ENCODE data around the gene CAST. TPM values are rescaled to one million over a fixed set of nuclear protein-coding genes. Genes with fewer than 3 reads are reported as not detected.
"Not testable (repeated sequence)": the region's sequence is repeated elsewhere in the genome, so short reads cannot be mapped to it uniquely, and the experiment has no call there.

The CAST gene
- total RNA-seq, 4 donors from 2014 or later: 321 to 971 (median 445) TPM

DNA sequence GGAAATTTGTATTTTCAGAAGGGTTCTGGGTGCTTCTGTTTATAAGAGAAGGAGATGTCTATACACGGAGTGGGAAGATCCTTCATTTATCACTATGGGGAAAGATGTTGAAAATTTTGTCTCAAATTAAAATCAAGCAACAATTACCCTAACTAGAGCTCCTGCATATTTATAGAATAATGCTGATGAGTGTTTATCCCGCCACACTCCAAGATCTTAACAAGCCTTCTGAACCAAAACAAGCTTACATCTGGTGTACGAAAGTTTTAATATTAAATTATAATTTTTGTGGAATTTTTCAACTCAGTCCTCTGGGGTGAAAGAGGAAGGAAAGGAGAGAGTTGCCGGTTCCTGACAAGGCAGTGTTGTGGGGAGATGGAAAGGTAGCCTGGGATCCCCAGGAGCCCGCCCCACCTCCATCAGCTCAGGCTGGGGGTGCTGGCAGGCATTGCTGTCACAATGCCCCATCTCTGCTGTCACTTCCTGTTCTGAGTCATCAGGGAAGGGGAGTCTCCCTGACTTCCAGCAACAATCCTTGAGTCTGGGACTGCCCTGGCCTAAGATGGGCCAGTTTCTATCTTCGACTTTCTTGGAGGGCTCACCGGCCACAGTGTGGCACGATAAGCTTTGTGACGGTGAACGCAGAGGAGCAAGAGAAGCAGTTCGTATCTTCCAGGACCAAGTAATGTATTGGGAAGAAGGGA is 81.0 kb downstream of the CAST start:
- Histone ChIP-seq H3K4me1 (peaks cover 11 to 14% of the 10 kb centered on the region in 2 donors), H3K27me3 (no peaks in the 10 kb centered on the region), H3K36me3 (peaks cover 8 to 95% of the 10 kb centered on the region in 2 donors), H3K4me3 (no peak overlapping the region), H3K9me3 (no peaks in the 10 kb centered on the region), H3K27ac (peak overlapping the region; percentile 71 to 79 (median 77))
- intact Hi-C loops (cut with DNase I; ENCODE audit: low total_unique reads) (no loop called here), in situ Hi-C loops (cut with MboI; ENCODE audit: low sequenced_read_pairs in 4 of 4) (loop anchor here in 1 of 4 donors (10.0 kb wide), 1 partner anchor 422 kb away; no protein-coding TSS in a partner anchor)
- ATAC-seq (peak; percentile 20 to 40), DNase-seq (no peak)
- TF ChIP-seq, protein P1, sequence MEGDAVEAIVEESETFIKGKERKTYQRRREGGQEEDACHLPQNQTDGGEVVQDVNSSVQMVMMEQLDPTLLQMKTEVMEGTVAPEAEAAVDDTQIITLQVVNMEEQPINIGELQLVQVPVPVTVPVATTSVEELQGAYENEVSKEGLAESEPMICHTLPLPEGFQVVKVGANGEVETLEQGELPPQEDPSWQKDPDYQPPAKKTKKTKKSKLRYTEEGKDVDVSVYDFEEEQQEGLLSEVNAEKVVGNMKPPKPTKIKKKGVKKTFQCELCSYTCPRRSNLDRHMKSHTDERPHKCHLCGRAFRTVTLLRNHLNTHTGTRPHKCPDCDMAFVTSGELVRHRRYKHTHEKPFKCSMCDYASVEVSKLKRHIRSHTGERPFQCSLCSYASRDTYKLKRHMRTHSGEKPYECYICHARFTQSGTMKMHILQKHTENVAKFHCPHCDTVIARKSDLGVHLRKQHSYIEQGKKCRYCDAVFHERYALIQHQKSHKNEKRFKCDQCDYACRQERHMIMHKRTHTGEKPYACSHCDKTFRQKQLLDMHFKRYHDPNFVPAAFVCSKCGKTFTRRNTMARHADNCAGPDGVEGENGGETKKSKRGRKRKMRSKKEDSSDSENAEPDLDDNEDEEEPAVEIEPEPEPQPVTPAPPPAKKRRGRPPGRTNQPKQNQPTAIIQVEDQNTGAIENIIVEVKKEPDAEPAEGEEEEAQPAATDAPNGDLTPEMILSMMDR (IDR thresholded peaks at IDR 0.05 in 4 of 5, conservative IDR thresholded peaks at IDR 0.05 in 1 of 5): no peak
- TF ChIP-seq POLR2A (IDR thresholded peaks at IDR 0.05): peak in 1 of 2 donors; percentile 10

DNA sequence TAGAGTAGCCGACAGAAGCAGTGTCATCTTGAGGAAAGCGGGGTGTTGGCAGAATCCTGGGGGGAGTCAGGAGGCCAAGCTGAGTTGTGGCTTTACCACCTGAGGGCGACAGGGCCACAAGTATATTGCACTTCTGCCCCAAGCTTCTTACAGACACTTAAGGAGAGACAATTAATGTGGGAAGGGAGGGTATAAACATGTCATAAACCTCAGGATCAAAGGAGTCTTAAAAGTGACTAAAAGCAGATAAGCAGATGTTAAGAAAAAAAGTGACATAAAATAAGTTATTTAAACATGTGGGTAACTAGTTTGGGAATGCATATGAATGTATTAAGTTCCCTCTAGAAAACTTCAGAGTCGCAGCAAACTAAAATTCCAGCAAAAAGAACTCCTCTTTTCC is 81.6 kb downstream of the CAST start:
- no peak for ATAC-seq
- Histone ChIP-seq H3K9me3 (no peaks in the 10 kb centered on the region), H3K36me3 (peaks cover 8 to 94% of the 10 kb centered on the region in 2 donors), H3K4me3 (no peak overlapping the region), H3K27ac (peak overlapping the region; percentile 71 to 79 (median 77)), H3K4me1 (peaks cover 11 to 15% of the 10 kb centered on the region in 2 donors), H3K27me3 (no peaks in the 10 kb centered on the region)
- intact Hi-C loops (cut with DNase I; ENCODE audit: low total_unique reads) (no loop called here), in situ Hi-C loops (cut with MboI; ENCODE audit: low sequenced_read_pairs in 4 of 4) (loop anchor here in 1 of 4 donors (10.0 kb wide), 1 partner anchor 421 kb away; no protein-coding TSS in a partner anchor)
- TF ChIP-seq, protein P1 (IDR thresholded peaks at IDR 0.05 in 4 of 5, conservative IDR thresholded peaks at IDR 0.05 in 1 of 5): no peak
- TF ChIP-seq POLR2A (IDR thresholded peaks at IDR 0.05): no peak
- DNase-seq: no peak

- in situ Hi-C loops (cut with MboI; ENCODE audit: low sequenced_read_pairs in 4 of 4): loop anchor here in 1 of 4 donors (10.0 kb wide), 1 partner anchor 421 kb away; no protein-coding TSS in a partner anchor
- Histone ChIP-seq H3K4me1 (peaks cover 11 to 15% of the 10 kb centered on the region in 2 donors), H3K27ac (peak overlapping the region; percentile 71 to 79 (median 77)), H3K36me3 (peaks cover 4 to 94% of the 10 kb centered on the region in 2 donors)
- ATAC-seq; H3K27me3 ChIP-seq; DNase-seq; H3K9me3 ChIP-seq; intact Hi-C loops (cut with DNase I; ENCODE audit: low total_unique reads); H3K4me3 ChIP-seq: not testable (repeated sequence)
Observed at GRCh38 chr5:96744218-96744617, 82.0 kb downstream of the CAST start.

GRCh38 chr5:96745025-96745424 is 82.8 kb downstream of the CAST start:
- intact Hi-C loops (cut with DNase I; ENCODE audit: low total_unique reads) (no loop called here), in situ Hi-C loops (cut with MboI; ENCODE audit: low sequenced_read_pairs in 4 of 4) (loop anchor here in 1 of 4 donors (10.0 kb wide), 1 partner anchor 420 kb away; no protein-coding TSS in a partner anchor)
- Histone ChIP-seq H3K27me3 (no peaks in the 10 kb centered on the region), H3K4me1 (peaks cover 11 to 15% of the 10 kb centered on the region in 2 donors), H3K4me3 (no peak overlapping the region), H3K9me3 (no peaks in the 10 kb centered on the region), H3K36me3 (peaks cover 4 to 94% of the 10 kb centered on the region in 2 donors), H3K27ac (peak overlapping the region; percentile 71 to 79 (median 77))
- ATAC-seq (no peak), DNase-seq (no peak)
- no peak for TF ChIP-seq POLR2A (IDR thresholded peaks at IDR 0.05)
- TF ChIP-seq, protein P1 (IDR thresholded peaks at IDR 0.05 in 4 of 5, conservative IDR thresholded peaks at IDR 0.05 in 1 of 5): no peak

DNA sequence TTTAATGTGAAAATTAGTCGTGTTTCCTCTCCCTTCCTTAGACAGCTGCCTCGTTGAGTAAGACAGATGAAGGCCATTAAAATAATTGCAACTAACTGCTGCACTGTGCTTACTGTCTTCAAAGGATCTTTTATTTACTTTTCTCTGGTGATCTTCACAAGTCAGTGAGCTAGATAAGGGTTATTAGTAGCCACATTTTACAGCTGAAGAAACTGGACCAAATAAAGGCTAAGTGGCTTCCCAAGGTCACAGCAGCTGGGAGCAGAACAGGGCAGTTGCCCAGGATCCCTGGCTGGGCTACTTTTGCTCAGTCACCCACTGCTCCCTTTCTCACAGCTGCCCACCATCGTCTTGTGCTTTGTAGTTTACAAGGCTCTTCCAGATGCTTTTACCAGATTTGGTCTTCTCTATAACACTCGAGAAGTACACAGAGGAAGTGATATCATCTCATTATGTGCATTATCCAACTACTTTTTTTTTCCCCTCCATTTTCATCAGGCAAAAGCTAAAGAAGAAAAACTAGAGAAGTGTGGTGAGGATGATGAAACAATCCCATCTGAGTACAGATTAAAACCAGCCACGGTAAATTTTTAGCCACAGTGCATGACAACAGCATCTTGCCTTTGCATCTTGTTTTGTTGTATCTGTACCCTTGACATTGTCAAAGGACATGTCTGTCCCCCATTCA is 83.8 kb downstream of the CAST start:
- Histone ChIP-seq H3K27ac (peak overlapping the region; percentile 71 to 79 (median 77)), H3K36me3 (peaks cover 4 to 94% of the 10 kb centered on the region in 2 donors), H3K4me3 (no peak overlapping the region), H3K4me1 (peaks cover 17 to 18% of the 10 kb centered on the region in 2 donors), H3K27me3 (no peaks in the 10 kb centered on the region), H3K9me3 (no peaks in the 10 kb centered on the region)
- no peak for TF ChIP-seq POLR2A (IDR thresholded peaks at IDR 0.05)
- in situ Hi-C loops (cut with MboI; ENCODE audit: low sequenced_read_pairs in 4 of 4) (loop anchor here in 1 of 4 donors (10.0 kb wide), 1 partner anchor 419 kb away; no protein-coding TSS in a partner anchor), intact Hi-C loops (cut with DNase I; ENCODE audit: low total_unique reads) (no loop called here)
- DNase-seq: no peak
- ATAC-seq: no peak

Data from gastrocnemius medialis (tissue), 4 donors.